ENCODE data around the gene MYCBP2.
"Not testable (repeated sequence)": the region's sequence is repeated elsewhere in the genome, so short reads cannot be mapped to it uniquely, and the experiment has no call there.

MYCBP2 gene, protein sequence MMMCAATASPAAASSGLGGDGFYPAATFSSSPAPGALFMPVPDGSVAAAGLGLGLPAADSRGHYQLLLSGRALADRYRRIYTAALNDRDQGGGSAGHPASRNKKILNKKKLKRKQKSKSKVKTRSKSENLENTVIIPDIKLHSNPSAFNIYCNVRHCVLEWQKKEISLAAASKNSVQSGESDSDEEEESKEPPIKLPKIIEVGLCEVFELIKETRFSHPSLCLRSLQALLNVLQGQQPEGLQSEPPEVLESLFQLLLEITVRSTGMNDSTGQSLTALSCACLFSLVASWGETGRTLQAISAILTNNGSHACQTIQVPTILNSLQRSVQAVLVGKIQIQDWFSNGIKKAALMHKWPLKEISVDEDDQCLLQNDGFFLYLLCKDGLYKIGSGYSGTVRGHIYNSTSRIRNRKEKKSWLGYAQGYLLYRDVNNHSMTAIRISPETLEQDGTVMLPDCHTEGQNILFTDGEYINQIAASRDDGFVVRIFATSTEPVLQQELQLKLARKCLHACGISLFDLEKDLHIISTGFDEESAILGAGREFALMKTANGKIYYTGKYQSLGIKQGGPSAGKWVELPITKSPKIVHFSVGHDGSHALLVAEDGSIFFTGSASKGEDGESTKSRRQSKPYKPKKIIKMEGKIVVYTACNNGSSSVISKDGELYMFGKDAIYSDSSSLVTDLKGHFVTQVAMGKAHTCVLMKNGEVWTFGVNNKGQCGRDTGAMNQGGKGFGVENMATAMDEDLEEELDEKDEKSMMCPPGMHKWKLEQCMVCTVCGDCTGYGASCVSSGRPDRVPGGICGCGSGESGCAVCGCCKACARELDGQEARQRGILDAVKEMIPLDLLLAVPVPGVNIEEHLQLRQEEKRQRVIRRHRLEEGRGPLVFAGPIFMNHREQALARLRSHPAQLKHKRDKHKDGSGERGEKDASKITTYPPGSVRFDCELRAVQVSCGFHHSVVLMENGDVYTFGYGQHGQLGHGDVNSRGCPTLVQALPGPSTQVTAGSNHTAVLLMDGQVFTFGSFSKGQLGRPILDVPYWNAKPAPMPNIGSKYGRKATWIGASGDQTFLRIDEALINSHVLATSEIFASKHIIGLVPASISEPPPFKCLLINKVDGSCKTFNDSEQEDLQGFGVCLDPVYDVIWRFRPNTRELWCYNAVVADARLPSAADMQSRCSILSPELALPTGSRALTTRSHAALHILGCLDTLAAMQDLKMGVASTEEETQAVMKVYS (N-terminal part only)

DNA sequence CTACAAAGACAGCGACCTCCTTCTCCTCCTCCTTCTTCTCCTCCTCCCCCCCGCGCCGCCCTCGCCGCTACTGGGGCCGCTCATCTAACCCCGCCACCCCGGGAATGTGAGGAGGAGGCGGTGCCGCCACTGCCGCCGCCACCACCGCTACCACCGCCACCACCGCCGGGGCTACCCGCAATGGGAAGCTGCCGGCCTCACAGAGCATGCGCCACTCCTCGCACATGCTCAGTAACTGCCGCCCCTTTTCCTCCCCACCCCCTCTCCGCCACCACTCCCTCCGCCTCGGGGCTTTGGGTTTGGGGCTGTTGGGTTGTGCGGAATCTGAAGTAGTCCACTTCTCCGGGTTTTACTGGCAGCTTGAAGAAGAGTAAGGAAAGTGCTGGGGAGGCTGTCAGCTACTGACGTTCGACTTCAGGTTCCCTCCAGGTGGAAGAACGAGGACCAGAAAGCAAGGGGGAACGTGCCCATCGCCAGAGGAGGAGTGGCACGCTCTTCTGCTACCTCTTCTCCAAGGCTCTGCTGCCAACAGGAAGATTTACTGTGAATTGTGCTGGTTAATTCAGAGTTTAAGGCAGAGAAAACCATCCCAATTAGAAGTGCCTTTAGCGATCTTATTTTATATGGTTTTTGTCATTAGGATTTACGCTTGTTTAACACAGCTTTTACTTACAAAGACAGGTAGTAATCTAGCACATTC, at the start of gene MYCBP2:
Gene MYCBP2 (minus strand): TSS at position 190 of the 700 bp plus-strand sequence. CDS start 319 bp downstream, outside the sequence.
- peak; percentile 94 for DNase-seq

DNA sequence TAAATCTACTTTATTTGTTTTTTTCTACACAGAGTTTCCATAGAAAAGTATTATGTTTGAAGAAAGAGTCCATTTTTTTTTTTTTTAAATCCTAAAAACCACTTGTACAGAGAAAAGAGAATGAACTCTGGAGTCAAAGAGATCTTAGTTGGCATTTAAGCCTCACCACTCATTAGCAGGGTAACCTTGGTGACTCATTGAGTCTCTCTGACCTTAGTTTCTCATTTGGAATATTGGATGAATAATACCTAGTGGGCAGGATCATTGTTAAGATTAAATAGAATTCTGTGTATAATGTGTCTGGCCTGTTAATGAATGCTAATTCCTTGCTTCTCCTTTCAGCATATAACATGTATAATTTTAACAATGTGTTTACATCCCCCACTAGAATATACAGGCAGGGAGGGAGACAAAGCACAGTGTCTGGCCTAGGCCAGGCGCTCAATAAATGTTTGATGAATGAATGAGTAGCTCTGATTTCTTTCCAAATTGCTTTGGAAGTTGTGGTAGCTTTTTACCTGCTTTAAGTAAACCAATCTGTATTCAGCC, 48.7 kb upstream of the MYCBP2 start:
- no peak for DNase-seq

DNA sequence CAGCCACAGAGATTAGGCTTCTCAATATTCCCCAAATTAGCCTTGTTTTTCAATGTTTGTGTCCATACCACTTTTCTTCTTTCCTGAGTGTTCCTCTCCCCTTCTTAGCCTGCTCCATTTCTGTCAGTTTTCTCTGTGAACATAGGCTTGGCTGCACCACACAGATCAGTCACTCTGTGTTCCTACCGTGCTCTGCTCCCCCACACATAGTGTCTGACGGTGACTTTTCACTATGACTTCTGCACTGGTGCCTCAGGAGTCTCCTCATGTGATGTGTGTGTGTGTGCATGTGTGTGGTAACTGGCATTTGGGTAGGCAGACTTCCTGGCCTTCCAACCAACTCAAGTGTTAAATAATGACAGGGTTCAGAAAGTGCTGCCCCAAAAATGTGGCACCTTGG, 47.9 kb upstream of the MYCBP2 start:
- no peak for DNase-seq

DNA sequence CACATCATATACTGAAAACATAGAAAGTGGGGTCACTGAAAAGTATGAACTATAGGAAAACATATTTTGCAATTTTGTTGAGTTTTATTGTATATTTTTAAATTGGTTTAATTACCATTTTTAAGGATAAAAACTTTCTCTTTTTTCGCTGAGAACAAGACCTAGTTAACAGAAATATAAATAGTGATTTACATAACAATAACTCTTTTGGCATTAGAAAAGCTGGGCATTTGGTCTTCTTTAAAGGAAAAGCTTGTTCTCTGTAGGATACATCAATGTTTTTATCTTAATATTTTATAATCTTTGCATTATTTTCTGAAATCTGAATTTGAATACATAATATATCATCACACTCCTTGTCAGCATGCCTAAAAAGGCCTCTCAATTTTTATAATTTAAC, 47.4 kb upstream of the MYCBP2 start:
- DNase-seq = no peak

DNA sequence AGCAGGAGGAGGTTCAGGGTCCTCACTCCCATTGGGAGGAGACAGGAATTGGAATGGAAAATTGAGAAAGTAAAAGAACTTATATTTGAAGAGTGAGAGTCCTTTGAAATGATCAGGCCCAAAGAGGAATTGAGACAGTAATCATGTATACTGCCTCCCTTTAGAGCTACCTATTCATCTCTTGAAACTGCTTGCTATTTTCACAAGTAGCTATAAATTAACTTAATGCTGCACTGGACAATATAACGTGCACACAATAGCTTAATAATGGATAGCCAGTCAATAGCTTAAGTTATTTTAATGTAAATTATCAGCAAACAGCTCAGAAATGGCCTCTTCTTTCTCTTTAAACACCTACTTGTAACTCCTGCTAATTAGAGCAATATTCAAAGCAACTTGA, 46.6 kb upstream of the MYCBP2 start:
- no peak for DNase-seq

DNA sequence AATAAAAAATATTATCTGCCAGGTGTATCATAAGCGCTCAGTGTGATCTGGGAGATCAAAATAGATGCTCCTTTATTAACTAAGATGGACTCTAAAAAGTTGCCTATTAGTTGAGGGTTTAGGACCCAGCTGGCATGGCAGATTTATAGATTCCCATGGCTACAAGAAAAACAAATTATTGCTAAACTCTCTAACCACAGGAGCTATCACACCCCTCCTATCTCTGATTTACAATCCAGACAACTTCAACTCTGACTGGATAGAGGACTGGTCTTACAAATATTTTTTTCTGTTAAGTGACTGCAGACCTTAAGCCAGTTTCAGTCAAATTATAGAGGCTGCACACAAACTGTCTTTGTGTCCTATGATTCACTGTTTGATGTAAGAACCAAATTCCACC, 45.4 kb upstream of the MYCBP2 start:
- no peak for DNase-seq

DNA sequence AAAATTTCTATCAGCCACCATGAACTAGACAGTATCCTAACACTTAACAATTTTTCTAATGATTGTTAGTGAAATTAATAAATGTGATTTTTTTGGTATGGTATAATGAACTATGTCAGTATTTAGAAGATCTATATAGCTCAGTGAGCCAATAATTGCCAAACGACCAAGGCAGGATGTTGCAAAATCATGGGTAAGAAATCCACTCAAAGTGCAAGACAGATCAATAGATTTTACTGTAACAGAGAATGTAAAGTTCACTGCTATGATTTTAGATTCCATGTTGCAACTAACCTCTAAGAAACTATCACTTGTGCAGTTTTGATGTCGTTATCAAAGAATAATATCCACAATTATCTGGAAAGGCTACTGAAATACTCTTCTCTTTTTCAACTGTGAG, 44.0 kb upstream of the MYCBP2 start:
- DNase-seq = no peak

DNA sequence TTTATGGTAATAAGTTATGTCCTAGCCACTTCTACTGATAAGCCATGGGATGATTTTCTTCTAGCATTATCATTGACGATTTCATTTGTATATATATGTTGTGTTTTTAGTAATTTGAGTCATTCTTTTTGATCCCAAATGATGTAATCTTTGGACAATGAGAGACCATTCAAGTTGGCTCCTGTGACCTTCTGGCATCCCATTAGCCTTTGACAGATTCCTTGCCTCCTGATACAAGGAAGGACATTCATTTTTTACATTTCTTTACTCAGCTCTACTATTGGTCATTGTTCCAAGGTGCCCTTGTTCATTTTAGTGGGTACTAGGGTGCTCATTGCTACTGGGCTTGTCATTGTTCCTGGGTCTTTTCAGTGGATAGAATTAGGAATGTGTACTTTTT, 35.3 kb upstream of the MYCBP2 start:
- no peak for DNase-seq

DNA sequence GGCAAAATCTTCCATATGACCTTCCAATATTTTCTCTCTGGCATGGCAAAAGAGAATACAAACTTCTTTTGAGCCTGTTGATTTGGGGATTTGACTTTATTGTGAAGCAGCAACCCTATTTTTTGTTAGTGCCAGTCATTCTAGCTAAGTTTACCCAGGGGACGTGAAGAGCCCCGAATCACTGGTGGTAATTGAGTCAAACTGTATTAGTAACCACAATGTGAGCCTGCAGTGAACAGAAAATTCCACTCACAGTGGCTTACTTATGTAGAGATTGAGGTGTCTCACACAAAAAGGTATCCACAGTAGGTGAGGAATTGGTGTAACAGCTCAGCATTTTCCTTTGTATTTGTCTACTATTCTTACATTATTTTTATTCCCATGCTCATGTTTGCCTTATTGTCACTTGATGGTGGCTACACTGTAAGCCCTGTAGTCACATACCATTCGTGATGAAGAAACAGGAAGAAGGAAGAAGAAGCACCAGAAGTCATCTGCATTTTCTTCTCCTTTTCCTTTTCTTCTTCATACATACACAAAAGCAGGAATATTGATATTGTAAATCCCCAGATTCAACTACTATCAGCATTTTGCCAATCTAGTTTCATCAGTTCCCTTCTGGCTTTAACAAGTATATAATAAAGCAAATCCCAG, 33.3 kb upstream of the MYCBP2 start:
- no peak for DNase-seq

DNA sequence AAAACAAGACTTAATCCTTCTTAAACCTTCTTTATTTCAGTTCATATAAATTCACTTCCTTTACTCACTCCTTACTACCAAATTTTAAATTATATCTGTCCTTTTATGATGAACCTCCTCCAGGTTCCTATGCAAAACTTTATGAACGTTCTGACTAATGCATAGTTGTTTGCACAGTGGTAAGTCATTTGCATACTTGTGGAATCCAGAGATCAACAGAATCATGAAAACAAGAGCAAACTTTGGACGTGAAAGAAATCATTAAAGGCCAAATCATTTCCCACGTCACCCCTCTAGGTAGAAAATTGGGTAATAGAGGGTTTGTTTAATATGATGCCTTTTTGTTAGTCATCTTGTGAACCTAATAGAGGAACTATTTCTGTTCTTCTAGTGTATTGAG, 32.3 kb upstream of the MYCBP2 start:
- DNase-seq = no peak

DNA sequence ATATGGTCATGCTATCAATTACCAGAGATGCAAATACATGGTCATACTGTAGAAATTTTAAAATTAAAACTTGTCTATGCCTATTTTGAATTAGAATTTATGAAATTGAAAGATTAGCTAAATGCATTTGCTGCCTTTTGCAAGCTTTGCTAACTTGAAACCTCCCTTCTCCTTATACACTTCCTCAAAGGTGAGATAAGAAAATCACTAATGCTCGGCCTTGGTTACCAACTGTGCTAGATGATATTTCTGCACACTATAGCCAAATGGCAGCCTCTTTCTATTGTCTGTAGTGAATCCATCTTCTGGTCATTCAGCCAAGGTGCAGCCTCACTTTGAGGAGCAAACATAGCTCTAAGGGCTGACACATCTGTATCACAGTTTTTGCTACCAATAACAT, 31.1 kb upstream of the MYCBP2 start:
- DNase-seq = no peak

DNA sequence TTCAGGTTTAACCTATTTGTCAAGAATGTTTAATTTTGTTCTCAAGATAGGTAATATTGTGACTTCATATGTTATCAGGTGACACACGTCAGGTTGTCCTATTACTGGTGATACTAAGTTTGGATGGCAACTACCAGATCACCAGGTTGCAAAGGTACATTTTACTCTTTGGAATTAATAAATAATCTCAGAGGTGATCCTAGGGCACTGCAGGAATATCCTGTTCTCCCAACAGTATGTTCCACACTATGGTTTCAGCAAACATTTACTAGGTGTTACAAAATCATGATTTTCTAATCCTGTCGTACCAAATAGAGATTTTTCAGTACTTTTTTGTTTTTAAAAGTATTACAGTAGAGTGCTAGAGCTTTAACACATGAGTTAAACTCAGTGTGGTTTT, 29.3 kb upstream of the MYCBP2 start:
- DNase-seq = no peak

DNA sequence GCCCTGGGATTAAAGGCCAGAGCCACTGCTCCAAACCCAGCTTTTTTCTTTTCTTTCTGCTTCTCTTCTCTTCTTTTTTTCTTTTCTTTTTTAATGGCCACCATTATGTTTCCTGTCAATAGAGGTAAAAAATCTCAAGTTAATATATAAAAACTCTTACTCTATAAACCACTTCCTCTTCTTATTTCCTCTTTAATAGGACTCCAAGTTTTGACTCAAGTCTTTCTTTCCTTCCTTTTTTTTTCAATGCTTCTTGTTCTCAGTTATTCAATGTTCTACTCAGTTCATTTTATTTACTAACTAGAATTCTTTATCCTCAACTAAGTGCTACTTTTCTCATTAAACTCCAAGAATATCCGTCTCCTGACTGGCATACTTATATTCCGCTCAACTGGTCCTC, 27.1 kb upstream of the MYCBP2 start:
- DNase-seq = no peak

DNA sequence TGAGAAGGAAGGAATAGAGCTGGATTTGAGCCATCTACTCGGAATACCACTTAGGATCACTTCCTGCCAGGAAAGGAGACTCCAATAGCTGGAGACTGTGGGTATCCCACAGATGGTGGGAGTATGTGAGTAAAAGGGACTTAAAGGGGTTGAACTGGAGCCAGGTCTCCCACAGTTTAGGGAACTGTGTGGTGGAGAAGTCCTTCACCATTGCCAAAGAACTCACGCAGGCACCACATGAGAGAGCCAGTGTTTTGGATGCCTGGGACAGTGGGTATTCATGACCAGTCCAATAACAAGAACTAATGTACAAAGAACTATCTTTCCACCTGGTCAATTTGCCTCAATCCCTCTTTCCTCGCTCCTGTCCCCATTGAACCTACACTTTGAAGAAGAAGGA, 24.4 kb upstream of the MYCBP2 start:
- DNase-seq = no peak

DNA sequence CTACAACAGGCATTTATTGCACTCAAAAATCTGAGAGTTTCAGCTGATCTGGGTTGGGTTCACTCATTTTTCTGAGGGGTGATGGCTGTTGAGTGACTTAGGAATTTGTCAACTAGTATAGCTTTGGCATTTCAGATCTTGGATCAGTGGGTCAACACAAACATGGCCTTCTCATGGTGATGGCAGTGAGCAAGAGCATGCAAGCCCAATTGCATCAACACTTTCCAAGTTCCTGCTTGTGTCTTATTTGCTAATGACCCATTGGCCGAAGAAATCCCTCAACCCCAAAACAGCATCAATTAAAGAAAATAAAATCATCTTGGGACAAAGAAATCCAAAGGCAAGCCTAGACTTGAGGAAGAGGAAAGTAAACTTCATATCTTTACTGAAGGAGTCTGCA, 23.9 kb upstream of the MYCBP2 start:
- DNase-seq = no peak

DNA sequence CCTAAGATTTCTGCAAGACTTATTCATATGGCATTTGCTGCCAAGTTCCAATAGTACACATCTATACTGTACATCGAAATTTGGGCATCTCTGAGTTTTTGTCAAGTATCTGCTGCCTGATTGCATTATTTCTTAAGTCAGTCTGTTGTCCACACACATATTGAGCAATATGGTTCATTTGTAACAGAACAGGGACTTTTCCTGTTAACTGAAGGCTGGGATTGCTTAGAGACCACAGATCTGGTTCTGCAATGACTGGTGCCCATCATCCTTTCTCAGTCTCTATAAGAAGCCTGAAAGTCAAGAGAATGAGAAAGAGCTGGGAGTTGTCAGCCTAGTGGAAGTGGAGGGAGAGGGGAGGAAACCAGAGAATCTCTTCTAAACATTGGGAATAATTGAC, 22.5 kb upstream of the MYCBP2 start:
- DNase-seq = no peak

DNA sequence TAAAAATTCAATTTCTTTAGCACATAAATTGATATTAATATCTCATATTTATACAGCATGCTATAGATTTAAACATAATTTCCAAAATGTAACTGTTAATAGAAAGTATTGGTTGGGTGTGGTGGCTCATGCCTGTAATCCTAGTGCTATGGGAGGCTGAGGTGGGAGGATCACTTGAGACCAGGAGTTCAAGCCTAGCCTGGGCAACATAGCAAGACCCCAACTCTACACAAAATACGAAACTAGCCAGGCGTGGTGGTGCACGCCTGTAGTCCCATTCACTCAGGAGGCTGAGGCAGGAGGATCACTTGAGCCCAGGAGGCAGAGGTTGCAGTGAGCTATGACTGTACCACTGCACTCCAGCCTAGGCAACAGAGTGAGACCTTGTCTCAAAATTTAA, 20.5 kb upstream of the MYCBP2 start:
- not testable (repeated sequence) for DNase-seq

DNA sequence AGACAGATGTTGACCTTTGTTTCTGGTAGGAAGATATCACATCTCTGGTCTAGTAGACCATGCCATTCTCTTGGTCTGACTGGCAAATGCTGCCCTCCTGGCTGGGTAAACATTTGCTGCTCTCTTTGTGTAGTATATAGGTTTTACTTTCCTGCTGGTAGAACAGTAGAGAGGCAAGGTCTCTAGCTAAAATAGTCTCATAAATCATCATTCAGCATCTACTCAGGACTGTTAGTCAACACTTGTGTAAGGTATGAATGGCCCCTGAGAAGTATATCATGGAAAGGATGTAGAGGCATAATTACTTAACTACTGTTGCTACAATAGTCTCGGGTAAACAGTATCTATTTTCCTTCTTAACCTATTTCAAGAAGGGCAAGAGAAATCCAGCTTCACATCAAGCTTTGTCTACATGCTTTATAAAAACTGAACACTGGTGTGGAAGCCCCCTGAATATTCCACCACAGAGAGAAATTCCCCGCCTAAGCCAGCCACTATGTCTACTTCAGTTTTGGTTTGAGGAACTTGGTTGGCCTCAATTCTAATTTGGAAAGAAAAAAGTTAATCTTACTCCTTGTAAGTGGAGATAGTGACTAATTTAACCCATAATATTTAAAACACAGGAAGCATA, 18.4 kb upstream of the MYCBP2 start:
- DNase-seq = peak; percentile 93

DNA sequence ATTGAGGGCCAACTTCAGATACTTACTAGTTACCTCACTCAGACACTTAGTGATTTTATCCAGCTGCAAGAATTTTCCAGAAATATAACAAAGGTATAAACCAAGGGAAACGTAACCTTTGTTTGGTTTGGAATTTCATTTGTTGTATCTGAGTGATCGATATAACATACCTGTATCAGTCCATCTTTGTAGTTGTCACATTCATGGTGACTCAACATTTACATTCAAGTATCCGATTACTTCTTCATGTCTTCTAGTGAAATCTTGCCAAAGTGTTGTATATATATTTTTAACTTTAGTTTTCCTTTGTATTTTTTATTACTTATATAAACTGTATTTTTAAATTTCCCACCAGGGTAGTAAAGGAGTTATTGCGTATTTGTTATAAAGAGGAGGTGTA, 16.9 kb upstream of the MYCBP2 start:
- no peak for DNase-seq

DNA sequence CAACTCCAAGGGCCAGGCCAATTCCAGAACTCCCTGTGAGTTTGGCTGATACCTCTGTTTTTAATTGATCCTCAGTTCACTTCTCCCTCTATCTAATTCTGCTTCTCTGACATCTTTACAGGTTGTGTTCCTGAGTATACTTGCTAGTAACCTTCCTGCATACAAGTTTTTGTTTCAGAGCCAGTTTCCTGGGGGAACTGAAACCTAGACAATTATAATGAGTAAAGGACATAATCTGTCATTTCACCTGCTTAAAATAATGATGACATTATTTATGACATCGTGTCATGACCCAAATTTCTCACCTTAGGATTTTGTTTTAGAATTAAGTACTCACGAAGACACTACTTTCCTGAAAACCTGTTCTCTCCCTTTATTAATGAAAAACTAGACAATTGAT, 12.5 kb upstream of the MYCBP2 start:
- DNase-seq = no peak

DNA sequence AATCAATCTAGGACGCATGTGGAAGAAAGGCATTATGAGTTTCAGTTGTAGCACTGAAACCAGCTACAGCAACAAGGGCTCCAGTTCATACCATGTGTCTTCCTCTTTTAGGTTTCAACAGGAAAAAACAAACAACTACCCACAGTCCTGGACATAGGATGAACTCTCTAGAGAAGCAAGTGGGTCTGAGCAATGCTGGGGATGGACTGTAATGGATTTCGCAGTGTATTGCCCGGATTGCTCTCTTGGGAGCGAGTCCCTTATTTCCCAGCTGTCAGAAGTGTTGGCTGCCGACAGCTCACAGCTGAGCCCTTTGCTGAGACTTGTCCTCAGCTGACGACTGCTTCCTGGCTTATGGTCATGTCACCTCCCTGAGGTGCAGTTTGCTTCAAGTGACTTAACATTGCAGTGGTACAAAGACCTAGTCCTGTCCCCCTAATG, 12.1 kb upstream of the MYCBP2 start:
- no peak for DNase-seq
